ENCODE results near the gene GPR162. TPM values are rescaled to one million over a fixed set of nuclear protein-coding genes. Genes with fewer than 3 reads are reported as not detected.

The GPR162 gene
- polyA plus RNA-seq, 1 experiment: 5.2 TPM

DNA sequence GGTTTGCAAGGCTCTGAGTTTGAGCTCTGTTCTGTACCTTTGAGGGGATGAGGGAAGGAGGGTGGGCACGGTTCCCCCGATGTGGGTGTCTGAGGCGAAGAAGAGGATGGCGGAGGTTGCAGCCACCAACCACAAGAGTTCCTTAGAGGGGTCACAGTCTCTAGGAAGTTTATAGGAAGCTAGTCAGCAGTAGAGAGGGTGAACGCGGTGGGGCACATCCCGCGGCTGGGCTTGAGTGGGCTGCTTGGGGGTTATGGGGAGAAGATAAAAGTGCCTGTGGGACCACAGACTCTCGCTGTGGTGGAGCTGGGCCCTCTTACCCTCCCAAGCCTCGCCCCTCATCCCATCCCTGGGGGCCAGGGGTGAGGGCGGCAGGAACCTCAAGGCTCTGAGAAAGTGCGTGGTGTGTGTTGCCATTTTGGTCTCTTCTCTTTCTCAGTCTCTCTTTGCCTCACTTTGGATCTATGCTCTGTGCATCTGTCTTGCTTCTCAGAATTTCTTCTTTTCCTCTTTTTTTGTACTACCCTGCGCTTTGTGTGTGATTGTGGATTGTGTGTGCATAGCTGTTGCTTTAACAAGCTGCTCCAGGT, 29.6 kb upstream of the GPR162 start:
- ChIA-PET POLR2A (interaction anchor here (2.6 kb wide), 1 partner anchor 39 kb away, joined by 11 read pairs; the partner anchor contains the start of gene MLF2), CTCF (interaction anchor here (0.7 to 2.1 kb wide), 4 partner anchors 14 to 38 kb away, joined by 3 to 16 read pairs (median 4); partner anchors contain the start of gene MLF2)
- H3K27ac ChIP-seq (ENCODE audit: low read depth, low read length): peak overlapping the region; percentile 31
- H3K9me3 ChIP-seq (ENCODE audit: control insufficient read depth, insufficient read depth, low read length): no peaks in the 10 kb centered on the region
- no peak overlapping the region; the same call in 1 of the 2 replicates for H3K4me3 ChIP-seq (ENCODE audit: low read depth, low read length)
- TF ChIP-seq, protein P1, sequence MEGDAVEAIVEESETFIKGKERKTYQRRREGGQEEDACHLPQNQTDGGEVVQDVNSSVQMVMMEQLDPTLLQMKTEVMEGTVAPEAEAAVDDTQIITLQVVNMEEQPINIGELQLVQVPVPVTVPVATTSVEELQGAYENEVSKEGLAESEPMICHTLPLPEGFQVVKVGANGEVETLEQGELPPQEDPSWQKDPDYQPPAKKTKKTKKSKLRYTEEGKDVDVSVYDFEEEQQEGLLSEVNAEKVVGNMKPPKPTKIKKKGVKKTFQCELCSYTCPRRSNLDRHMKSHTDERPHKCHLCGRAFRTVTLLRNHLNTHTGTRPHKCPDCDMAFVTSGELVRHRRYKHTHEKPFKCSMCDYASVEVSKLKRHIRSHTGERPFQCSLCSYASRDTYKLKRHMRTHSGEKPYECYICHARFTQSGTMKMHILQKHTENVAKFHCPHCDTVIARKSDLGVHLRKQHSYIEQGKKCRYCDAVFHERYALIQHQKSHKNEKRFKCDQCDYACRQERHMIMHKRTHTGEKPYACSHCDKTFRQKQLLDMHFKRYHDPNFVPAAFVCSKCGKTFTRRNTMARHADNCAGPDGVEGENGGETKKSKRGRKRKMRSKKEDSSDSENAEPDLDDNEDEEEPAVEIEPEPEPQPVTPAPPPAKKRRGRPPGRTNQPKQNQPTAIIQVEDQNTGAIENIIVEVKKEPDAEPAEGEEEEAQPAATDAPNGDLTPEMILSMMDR (IDR thresholded peaks at IDR 0.05; ENCODE audit: low read depth, low read length): no peak
- H3K27me3 ChIP-seq (ENCODE audit: control insufficient read depth, insufficient read depth, low read length): peaks cover 4% of the 10 kb centered on the region
- DNase-seq (ENCODE audit: low read depth, low spot score): no peak

DNA sequence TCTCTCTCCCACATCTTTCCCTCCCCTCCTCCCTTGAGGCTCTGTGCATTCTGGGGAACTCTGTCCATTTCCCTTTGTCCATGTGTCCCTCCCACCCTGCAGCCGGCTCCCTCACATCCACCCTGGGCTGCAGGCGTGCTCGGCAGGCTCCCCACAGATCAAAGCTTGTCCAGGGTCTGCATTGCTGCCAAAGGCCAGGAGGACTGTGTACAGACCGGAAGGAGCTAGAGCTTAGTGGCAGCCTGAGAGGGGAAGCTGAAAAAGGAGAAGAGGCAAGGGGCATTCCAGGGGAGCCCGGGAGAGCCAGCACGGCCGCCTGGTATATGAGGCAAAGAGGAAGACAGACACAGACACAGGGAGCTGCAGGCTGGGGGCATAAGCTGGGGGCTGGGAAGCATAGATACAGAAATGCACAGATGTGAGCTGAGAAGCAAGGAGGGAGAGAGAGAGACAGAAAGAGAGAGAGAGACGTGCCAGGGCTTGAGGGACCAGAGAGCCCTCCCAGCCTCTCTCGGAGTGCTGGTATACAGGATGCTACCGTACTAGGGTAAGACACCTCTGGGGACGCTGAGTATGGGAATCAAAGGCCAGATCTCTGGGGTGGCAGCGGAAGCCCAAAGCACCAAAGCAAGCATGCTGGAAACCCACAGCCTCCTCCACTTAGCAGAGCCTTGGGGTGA, 29.0 kb upstream of the GPR162 start:
- ChIA-PET POLR2A (interaction anchor here (0.8 to 2.6 kb wide), 2 partner anchors 27 to 40 kb away, joined by 3 to 11 read pairs; partner anchors contain the start of gene MLF2), CTCF (interaction anchor here (0.7 to 2.1 kb wide), 6 partner anchors 14 to 80 kb away, joined by 3 to 16 read pairs (median 4); partner anchors contain the start of genes MLF2 and SPSB2)
- DNase-seq (ENCODE audit: low read depth, low spot score): no peak
- Histone ChIP-seq H3K27ac (ENCODE audit: low read depth, low read length) (peak overlapping the region; percentile 31), H3K9me3 (ENCODE audit: control insufficient read depth, insufficient read depth, low read length) (no peaks in the 10 kb centered on the region), H3K4me3 (ENCODE audit: low read depth, low read length) (peak overlapping the region; percentile 31), H3K27me3 (ENCODE audit: control insufficient read depth, insufficient read depth, low read length) (peaks cover 4% of the 10 kb centered on the region)
- TF ChIP-seq, protein P1 (IDR thresholded peaks at IDR 0.05; ENCODE audit: low read depth, low read length): no peak

DNA sequence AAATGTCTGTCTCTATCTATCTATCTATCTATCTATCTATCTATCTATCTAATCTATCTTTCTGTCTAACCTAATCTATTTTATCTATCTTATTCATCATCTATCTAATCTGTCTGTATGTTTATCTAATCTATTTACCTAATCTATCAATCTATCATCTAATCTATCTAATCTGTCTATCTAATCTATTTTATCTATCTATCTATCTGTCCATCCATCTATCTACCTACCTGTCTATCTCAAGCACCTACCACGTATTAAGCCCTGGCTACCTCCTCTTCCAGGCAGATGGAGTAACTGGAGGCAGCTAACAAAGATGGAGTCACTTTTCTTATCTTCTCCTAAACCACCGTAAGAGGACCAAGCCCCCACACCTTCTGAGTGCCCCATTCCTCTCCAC, 26.5 kb upstream of the GPR162 start:
- peaks cover 4% of the 10 kb centered on the region for H3K27me3 ChIP-seq (ENCODE audit: control insufficient read depth, insufficient read depth, low read length)
- POLR2A ChIA-PET: interaction anchor here (0.7 kb wide), 1 partner anchor 72 kb away, joined by 11 read pairs; no protein-coding TSS in a partner anchor
- H3K9me3 ChIP-seq (ENCODE audit: control insufficient read depth, insufficient read depth, low read length): no peaks in the 10 kb centered on the region
- TF ChIP-seq, protein P1 (IDR thresholded peaks at IDR 0.05; ENCODE audit: low read depth, low read length): no peak
- no peak overlapping the region for H3K27ac ChIP-seq (ENCODE audit: low read depth, low read length)
- DNase-seq (ENCODE audit: low read depth, low spot score): no peak
- no peak overlapping the region for H3K4me3 ChIP-seq (ENCODE audit: low read depth, low read length)
- CTCF ChIA-PET: no interaction called here

DNA sequence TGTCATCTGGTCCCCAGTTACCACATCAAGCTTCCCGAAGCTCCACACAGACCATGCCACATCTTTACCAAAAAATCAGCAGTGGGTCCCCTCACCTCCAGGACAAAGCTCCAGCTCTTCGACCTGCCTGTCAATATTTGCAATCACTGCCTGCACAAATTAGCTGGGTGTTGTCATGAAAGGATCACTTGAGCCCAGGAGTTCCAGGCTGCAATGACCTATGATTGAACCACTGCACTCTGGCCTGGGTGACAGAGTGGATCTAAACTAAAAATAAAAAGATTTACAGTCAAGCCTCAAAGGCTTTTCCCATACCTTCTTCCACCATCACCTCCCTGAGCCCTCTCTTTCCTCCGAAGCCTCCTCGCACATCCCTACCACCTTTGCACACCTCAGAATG, 25.0 kb upstream of the GPR162 start:
- H3K27ac ChIP-seq (ENCODE audit: low read depth, low read length): no peak overlapping the region
- H3K27me3 ChIP-seq (ENCODE audit: control insufficient read depth, insufficient read depth, low read length): peaks cover 4% of the 10 kb centered on the region
- H3K9me3 ChIP-seq (ENCODE audit: control insufficient read depth, insufficient read depth, low read length): no peaks in the 10 kb centered on the region
- no peak overlapping the region for H3K4me3 ChIP-seq (ENCODE audit: low read depth, low read length)
- no peak for DNase-seq (ENCODE audit: low read depth, low spot score)
- TF ChIP-seq, protein P1 (IDR thresholded peaks at IDR 0.05; ENCODE audit: low read depth, low read length): no peak
- ChIA-PET CTCF (interaction anchor here (1.0 kb wide), 1 partner anchor 30 kb away, joined by 4 read pairs; no protein-coding TSS in a partner anchor), POLR2A (interaction anchor here (1.1 kb wide), 1 partner anchor 11 kb away, joined by 6 read pairs; no protein-coding TSS in a partner anchor)

DNA sequence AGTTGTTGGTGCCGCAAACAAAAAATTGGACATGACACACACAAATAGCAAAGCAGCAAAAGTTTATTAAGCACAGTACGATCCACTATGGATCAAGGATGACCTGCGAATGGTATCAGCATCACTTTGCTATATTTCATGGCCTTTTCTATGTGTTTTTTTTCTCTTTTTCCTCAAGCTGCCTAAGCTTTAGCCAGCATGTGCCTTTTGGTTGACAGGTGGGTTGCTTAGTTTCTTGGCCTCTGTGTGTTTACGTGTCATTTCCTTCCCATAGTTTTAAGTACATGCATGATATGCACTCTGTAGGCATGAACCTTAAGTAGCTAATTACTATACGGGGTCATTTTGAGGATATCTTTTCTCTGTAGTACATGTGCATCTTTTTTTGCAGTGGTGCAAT, 22.5 kb upstream of the GPR162 start:
- no peak for DNase-seq (ENCODE audit: low read depth, low spot score)
- Histone ChIP-seq H3K9me3 (ENCODE audit: control insufficient read depth, insufficient read depth, low read length) (no peaks in the 10 kb centered on the region), H3K27me3 (ENCODE audit: control insufficient read depth, insufficient read depth, low read length) (peaks cover 4% of the 10 kb centered on the region), H3K4me3 (ENCODE audit: low read depth, low read length) (no peak overlapping the region), H3K27ac (ENCODE audit: low read depth, low read length) (no peak overlapping the region)
- TF ChIP-seq, protein P1 (IDR thresholded peaks at IDR 0.05; ENCODE audit: low read depth, low read length): no peak
- POLR2A ChIA-PET: no interaction called here
- CTCF ChIA-PET: interaction anchor here (1.2 kb wide), 1 partner anchor 26 kb away, joined by 3 read pairs; no protein-coding TSS in a partner anchor

Data from AG04450 (cell line).